GM12878 (cell line): Measurements from ENCODE around the gene RNF130. TPM values are rescaled to one million over a fixed set of nuclear protein-coding genes. Genes with fewer than 3 reads are reported as not detected.

ENCODE experiments used
- ATAC-seq: fragments of 200-7000 bp; cut with Tn5 transposase; 3 replicates; pipeline ENCODE4 v1.9.1; 2020; ENCODE audit warnings: mild to moderate bottlenecking, moderate library complexity
- BruUV-seq: library from RNA; stranded (reverse); fragments of 400-500 nt; replicated peaks from 2 replicates; lab custom pipeline; 2021; lab: Mats Ljungman, UMichigan
- CTCF ChIA-PET: fragments of 300-600 bp; sonication (Branson Sonifier 250); formaldehyde crosslinking; extraction: SDS; loops from one replicate; lab custom pipeline; 2021; ENCODE audit warnings: inconsistent platforms; lab: Yijun Ruan, JAX
- POLR2A ChIA-PET: fragments of 350-600 bp; formaldehyde crosslinking; extraction: SDS; loops from one replicate; lab custom pipeline; 2021; ENCODE audit warnings: inconsistent platforms; lab: Charles Lee
- RAD21 ChIA-PET: fragments of 300-600 bp; sonication (Branson Sonifier 250); formaldehyde crosslinking; loops from one replicate; lab custom pipeline; 2023; ENCODE audit warnings: antibody characterized with exemption; ENCODE audit not compliant: unreplicated experiment; lab: Charles Lee
- SMC1A ChIA-PET: fragments of 300-600 bp; sonication (Branson Sonifier 250); formaldehyde crosslinking; loops from one replicate; lab custom pipeline; 2023; ENCODE audit not compliant: unreplicated experiment, uncharacterized antibody; lab: Charles Lee
- DNase-seq: peaks from one replicate; pipeline ENCODE4 v3.0.0-alpha.2; 2011; ENCODE audit warnings: low read depth, low spot score
- FAIRE-seq: peaks from 3 replicates; lab custom pipeline; 2011; peaks lifted over from hg19 to GRCh38; lab: Jason Lieb, UNC
- H2AFZ ChIP-seq: 2 replicates; pipeline ENCODE4 v1.6.0; 2011; ENCODE audit warnings: low read depth, low read length, control low read depth; ENCODE audit not compliant: control insufficient read depth
- H3K27ac ChIP-seq: 2 replicates; pipeline ENCODE4 v1.5.1; 2011; ENCODE audit warnings: control low read depth; ENCODE audit not compliant: control insufficient read depth, insufficient read depth
- H3K27me3 ChIP-seq, 2 experiments: replicated peaks in 1 of 2; 2 replicates each; pipeline versions ENCODE4 v1.6.0 to v1.6.1; 2011; ENCODE audit warnings: low read length in 1 of 2; ENCODE audit not compliant: control insufficient read depth in 2 of 2, insufficient read depth in 2 of 2
- H3K36me3 ChIP-seq, 2 experiments: 2 replicates each; pipeline ENCODE4 v1.5.1; 2011; ENCODE audit warnings: low read length in 1 of 2; ENCODE audit not compliant: control insufficient read depth in 2 of 2, insufficient read depth in 2 of 2
- H3K4me1 ChIP-seq: 2 replicates; pipeline ENCODE4 v1.6.1; 2011; ENCODE audit warnings: mild to moderate bottlenecking, low read length, moderate library complexity, mixed read lengths; ENCODE audit not compliant: control insufficient read depth, insufficient read depth
- H3K4me2 ChIP-seq: 2 replicates; pipeline ENCODE4 v1.6.0; 2011; ENCODE audit warnings: control low read depth; ENCODE audit not compliant: control insufficient read depth, insufficient read depth
- H3K4me3 ChIP-seq: fragments of 200-600 bp; sonication (generic); 2 replicates; pipeline ENCODE4 v1.5.1; 2016
- H3K79me2 ChIP-seq: 2 replicates; pipeline ENCODE4 v1.6.0; 2011; ENCODE audit warnings: low read length; ENCODE audit not compliant: control insufficient read depth, insufficient read depth
- H3K9ac ChIP-seq: 2 replicates; pipeline ENCODE4 v1.8.0; 2011; ENCODE audit warnings: low read length, control low read depth, mixed read lengths; ENCODE audit not compliant: control insufficient read depth, insufficient read depth
- H3K9me3 ChIP-seq: replicated peaks from 3 replicates; pipeline ENCODE4 v1.5.1; 2011; ENCODE audit warnings: mild to moderate bottlenecking, low read length; ENCODE audit not compliant: control insufficient read depth, insufficient read depth
- H4K20me1 ChIP-seq: 2 replicates; pipeline ENCODE4 v1.6.0; 2011; ENCODE audit not compliant: control insufficient read depth, insufficient read depth
- HDGF ChIP-seq: fragments of 450-650 bp; IDR thresholded peaks from 2 replicates; pipeline ENCODE4 v1.6.1; 2016; ENCODE audit warnings: antibody characterized with exemption
- KLF5 ChIP-seq: fragments of 450-650 bp; IDR thresholded peaks from 2 replicates; pipeline ENCODE4 v1.6.1; 2014; ENCODE audit warnings: mild to moderate bottlenecking; ENCODE audit not compliant: partially characterized antibody
- NBN ChIP-seq: fragments of 450-650 bp; IDR thresholded peaks from 2 replicates; pipeline ENCODE4 v1.6.1; 2016
- NFYA ChIP-seq: IDR thresholded peaks from 2 replicates; pipeline ENCODE4 v1.6.1; 2011; ENCODE audit warnings: low read depth, mild to moderate bottlenecking, low read length, improper control_type of control experiment, borderline replicate concordance
- RCOR1 ChIP-seq: conservative IDR thresholded peaks from 2 replicates; pipeline ENCODE4 v1.6.1; 2012; ENCODE audit warnings: low read depth, low read length, improper control_type of control experiment
- SREBF2 ChIP-seq: IDR thresholded peaks from 2 replicates; pipeline ENCODE4 v1.6.1; 2012; ENCODE audit warnings: mild to moderate bottlenecking, low read length
- ZBTB33 ChIP-seq: fragments of 450-650 bp; IDR thresholded peaks from 2 replicates; pipeline ENCODE4 v1.6.1; 2017; ENCODE audit warnings: mild to moderate bottlenecking
- WGBS: methylation state at CpG from one replicate; pipeline ENCODE4 v1.1.6; 2016; ENCODE audit warnings: low lambda C conversion rate; ENCODE audit not compliant: insufficient replicate concordance, insufficient coverage; ENCODE audit errors: missing lambda C conversion rate; 5-methylcytosine and 5-hydroxymethylcytosine counted together
- in situ Hi-C: fragments of 300-500 bp; cut with MboI; formaldehyde crosslinking; loops from 9 replicates; pipeline ENCODE4 v1.14.3; 2018; ENCODE audit warnings: mixed read lengths
- intact Hi-C: fragments of 100-400 bp; cut with micrococcal nuclease; formaldehyde crosslinking; loops from one replicate; pipeline ENCODE4 v1.14.2; 2022; ENCODE audit not compliant: unreplicated experiment
- polyA plus RNA-seq, 11 experiments: library from polyadenylated mRNA; depleted of rRNA in 4 of 11; unstranded in 6 of 11; stranded (reverse) in 5 of 11; fragments of >200 nt; fragmentation: Nextera tagmentation in 4 of 11; fragmentation: Illumina TruSeq in 1 of 11; extraction: Ambion mirVana in 4 of 11; extraction: Trizol in 1 of 11; gene quantifications; 1 replicate in 1 of 11; 2 replicates in 10 of 11; pipeline versions ENCODE4 v1.2.1 to v1.2.3, GENCODE V29; 2011 to 2016; ENCODE audit warnings: inconsistent platforms in 2 of 11, missing spikeins in 2 of 11, low read depth in 1 of 11
- total RNA-seq, 4 experiments: library from RNA; depleted of rRNA in 3 of 4; stranded (reverse); fragments of >200 nt in 3 of 4; fragmentation: Illumina TruSeq in 1 of 4; extraction: Trizol in 1 of 4; gene quantifications; 2 replicates each; pipeline versions ENCODE4 v1.2.1 to v1.2.3, GENCODE V29; 2013 to 2021

Gene RNF130
- total and polyA plus RNA-seq, 10 of the 15 experiments (the other 5 are each of a cell fraction or from before 2014, with no cell fraction given), result 0.04 to 0.36 (median 0.11) TPM; not detected in 1

DNA sequence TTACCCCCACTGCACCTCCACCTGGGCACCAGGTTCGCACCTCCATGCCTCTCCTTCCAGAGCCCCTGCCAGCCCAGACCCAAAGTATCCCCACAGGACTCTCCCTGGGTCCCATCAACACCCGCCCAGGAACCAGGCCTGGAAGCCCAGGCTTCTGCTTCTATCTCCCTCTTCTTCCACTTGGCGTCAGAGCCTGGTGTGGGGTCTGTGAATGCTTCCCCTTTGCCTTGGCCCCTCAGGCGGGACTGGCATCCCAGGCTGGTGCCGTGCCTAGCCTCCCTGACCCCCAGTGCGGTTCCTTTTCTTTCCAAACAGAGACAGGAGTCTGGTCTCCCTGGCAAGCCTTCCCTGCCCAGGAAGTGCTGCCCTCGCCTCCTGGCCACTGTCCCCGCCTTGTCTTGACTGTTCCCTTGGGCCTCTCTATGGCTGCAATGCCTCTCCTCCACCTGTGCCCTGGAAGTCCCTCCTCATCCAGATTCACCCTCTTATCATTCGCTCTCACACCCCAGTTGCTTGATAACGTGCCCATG, 156.1 kb downstream of the RNF130 start:
- H2AFZ ChIP-seq, result no peak overlapping the region
- H3K27me3 ChIP-seq, result no peaks in the 10 kb centered on the region
- H4K20me1 ChIP-seq, result no peaks in the 10 kb centered on the region
- peaks cover 7% of the 10 kb centered on the region for H3K4me1 ChIP-seq
- FAIRE-seq, result no peak
- no TSS peak for BruUV-seq
- H3K9ac ChIP-seq, result no peak overlapping the region
- intact Hi-C loops (no loop called here), in situ Hi-C loops (no loop called here)
- no peak overlapping the region for H3K4me2 ChIP-seq
- WGBS, result 90% methylated on average over 10 of the region's 10 CpGs
- POLR2A ChIA-PET, result no interaction called here
- no peak overlapping the region for H3K27ac ChIP-seq
- ATAC-seq, result no peak
- H3K4me3 ChIP-seq, result no peak overlapping the region
- no peak for DNase-seq
- no peaks in the 10 kb centered on the region for H3K36me3 ChIP-seq
- H3K79me2 ChIP-seq, result no peaks in the 10 kb centered on the region
- H3K9me3 ChIP-seq, result no peaks in the 10 kb centered on the region
- SMC1A ChIA-PET, result no interaction called here
- RAD21 ChIA-PET, result no interaction called here
- TF ChIP-seq ZBTB33, result no peak
- no peak for TF ChIP-seq RCOR1
- TF ChIP-seq HDGF, result no peak
- no peak for TF ChIP-seq KLF5
- TF ChIP-seq NFYA, result no peak
- TF ChIP-seq NBN, result no peak
- TF ChIP-seq SREBF2, result no peak
- CTCF ChIA-PET, result interaction anchor here (0.9 kb wide), 1 partner anchor 9 kb away, joined by 3 read pairs; no protein-coding TSS in a partner anchor
